ENCODE data around the gene ARHGEF17. TPM values are rescaled to one million over a fixed set of nuclear protein-coding genes. Genes with fewer than 3 reads are reported as not detected.

ARHGEF17 gene
- total RNA-seq, 1 donor from 2014 or later = 19.9 TPM

GRCh38 chr11:73310661-73311393 lies 2.8 kb downstream of the ARHGEF17 start:
- DNase-seq (ENCODE audit: low spot score) = no peak
- Histone ChIP-seq H3K4me2 (peak overlapping the region; percentile 95), H3K27ac (no peak overlapping the region), H3F3A (ENCODE audit: low read depth) (peaks cover 19% of the 10 kb centered on the region), H2AFZ (replicated peaks) (no peak overlapping the region), H3K4me3 (no peak overlapping the region), H3K27me3 (peaks cover 2% of the 10 kb centered on the region), H3K4me1 (peaks cover 63% of the 10 kb centered on the region), H4K20me1 (ENCODE audit: low read depth) (peaks cover 70% of the 10 kb centered on the region), H3K79me2 (ENCODE audit: low read depth) (peaks cover 72% of the 10 kb centered on the region), H3K9ac (no peak overlapping the region), H3K9me3 (ENCODE audit: low read depth) (no peaks in the 10 kb centered on the region), H3K36me3 (no peaks in the 10 kb centered on the region)
- Mint-ChIP-seq H3K4me1 (peaks cover 68% of the 10 kb centered on the region), H3K27me3 (ENCODE audit: insufficient read depth, low read depth) (peaks cover 10% of the 10 kb centered on the region), H3K36me3 (peaks cover 6% of the 10 kb centered on the region), H3K27ac (no peak overlapping the region), H3K9me3 (peaks cover 3% of the 10 kb centered on the region), H3K4me3 (peak overlapping the region; percentile 79)
- TF ChIP-seq CTCF (IDR thresholded peaks at IDR 0.05) (no peak), EZH2phosphoT487 (IDR thresholded peaks at IDR 0.05) (no peak), EZH2 (IDR thresholded peaks at IDR 0.05) (no peak)

GRCh38 chr11:73311394-73311869 lies 3.4 kb downstream of the ARHGEF17 start:
- H3K36me3 Mint-ChIP-seq = peaks cover 9% of the 10 kb centered on the region
- Histone ChIP-seq H3K36me3 (no peaks in the 10 kb centered on the region), H2AFZ (replicated peaks) (no peak overlapping the region), H3K27me3 (peaks cover 2% of the 10 kb centered on the region), H3K4me2 (peak overlapping the region; percentile 75), H3K4me1 (peaks cover 64% of the 10 kb centered on the region), H3K27ac (no peak overlapping the region), H3K79me2 (ENCODE audit: low read depth) (peaks cover 78% of the 10 kb centered on the region), H3K4me3 (peak overlapping the region; percentile 25), H4K20me1 (ENCODE audit: low read depth) (peaks cover 76% of the 10 kb centered on the region), H3K9ac (no peak overlapping the region), H3K9me3 (ENCODE audit: low read depth) (no peaks in the 10 kb centered on the region), H3F3A (ENCODE audit: low read depth) (peaks cover 16% of the 10 kb centered on the region)
- H3K9me3 Mint-ChIP-seq = peaks cover 3% of the 10 kb centered on the region
- H3K27ac Mint-ChIP-seq = no peak overlapping the region
- H3K27me3 Mint-ChIP-seq (ENCODE audit: insufficient read depth, low read depth) = peaks cover 10% of the 10 kb centered on the region
- peak overlapping the region; percentile 79 for H3K4me3 Mint-ChIP-seq
- no peak for DNase-seq (ENCODE audit: low spot score)
- H3K4me1 Mint-ChIP-seq = peaks cover 72% of the 10 kb centered on the region
- TF ChIP-seq CTCF (IDR thresholded peaks at IDR 0.05) = no peak
- no peak for TF ChIP-seq EZH2phosphoT487 (IDR thresholded peaks at IDR 0.05)
- no peak for TF ChIP-seq EZH2 (IDR thresholded peaks at IDR 0.05)

- H3K27me3 Mint-ChIP-seq (ENCODE audit: insufficient read depth, low read depth) = peaks cover 8% of the 10 kb centered on the region
- H3K36me3 Mint-ChIP-seq = peaks cover 11% of the 10 kb centered on the region
- no peak for DNase-seq (ENCODE audit: low spot score)
- Histone ChIP-seq H3K9me3 (ENCODE audit: low read depth) (no peaks in the 10 kb centered on the region), H3K9ac (no peak overlapping the region), H3K27ac (no peak overlapping the region), H3F3A (ENCODE audit: low read depth) (peaks cover 10% of the 10 kb centered on the region), H3K4me1 (peaks cover 59% of the 10 kb centered on the region), H4K20me1 (ENCODE audit: low read depth) (peaks cover 82% of the 10 kb centered on the region), H3K36me3 (no peaks in the 10 kb centered on the region), H3K27me3 (peaks cover 2% of the 10 kb centered on the region), H3K4me3 (peak overlapping the region; percentile 25), H2AFZ (replicated peaks) (no peak overlapping the region), H3K4me2 (peak overlapping the region; percentile 75), H3K79me2 (ENCODE audit: low read depth) (peaks cover 82% of the 10 kb centered on the region)
- H3K9me3 Mint-ChIP-seq = no peaks in the 10 kb centered on the region
- peak overlapping the region; percentile 79 for H3K4me3 Mint-ChIP-seq
- TF ChIP-seq CTCF (IDR thresholded peaks at IDR 0.05) = no peak
- TF ChIP-seq EZH2 (IDR thresholded peaks at IDR 0.05) = no peak
- no peak for TF ChIP-seq EZH2phosphoT487 (IDR thresholded peaks at IDR 0.05)
- peak overlapping the region; percentile 26 for H3K27ac Mint-ChIP-seq
- peaks cover 69% of the 10 kb centered on the region for H3K4me1 Mint-ChIP-seq
Observed at GRCh38 chr11:73312036-73312435, 4.0 kb downstream of the ARHGEF17 start.

Measured in neural progenitor cell (in vitro differentiated cells).